Esophagus squamous epithelium (tissue), 5 donors: ENCODE data around the gene CELA3B. TPM values are rescaled to one million over a fixed set of nuclear protein-coding genes. Genes with fewer than 3 reads are reported as not detected.
"Not testable (repeated sequence)": the region's sequence is repeated elsewhere in the genome, so short reads cannot be mapped to it uniquely, and the experiment has no call there.

Experiments
- DNase-seq: peaks from one replicate; lab custom pipeline; 2025; lab: John Stamatoyannopoulos, UW
- H3K27ac ChIP-seq, 4 donors: fragments of 200-600 bp; sonication (generic); one replicate each; pipeline ENCODE4 v1.5.1; 2016 to 2019; ENCODE audit warnings: mild to moderate bottlenecking in 1 of 4
- H3K27me3 ChIP-seq, 4 donors: fragments of 200-600 bp; sonication (generic); 1 replicate in 3 of 4; 2 replicates in 1 of 4; pipeline versions ENCODE4 v1.5.1 to v1.6.0; 2017 to 2021; ENCODE audit warnings: antibody characterized with exemption in 1 of 4
- H3K36me3 ChIP-seq, 3 donors: fragments of 200-600 bp; sonication (generic); one replicate each; pipeline ENCODE4 v1.5.1; 2016 to 2019
- H3K4me1 ChIP-seq, 3 donors: fragments of 200-600 bp; sonication (generic); one replicate each; pipeline ENCODE4 v1.5.1; 2017 to 2019
- H3K4me3 ChIP-seq, 4 donors: fragments of 200-600 bp; sonication (generic); 1 replicate in 3 of 4; 2 replicates in 1 of 4; pipeline ENCODE4 v1.5.1; 2016 to 2019; ENCODE audit warnings: mild to moderate bottlenecking in 2 of 4, moderate library complexity in 1 of 4
- H3K9me3 ChIP-seq, 3 donors: fragments of 200-600 bp; sonication (generic); one replicate each; pipeline ENCODE4 v1.5.1; 2016 to 2019
- POLR2A ChIP-seq, 4 donors: fragments of 450-650 bp; IDR thresholded peaks; one replicate each; pipeline ENCODE4 v1.6.1; 2017; ENCODE audit warnings: antibody characterized with exemption in 4 of 4, mild to moderate bottlenecking in 4 of 4, moderate library complexity in 3 of 4
- WGBS, 2 donors: methylation state at CpG; one replicate each; pipeline ENCODE4 v1.1.5; 2018; 5-methylcytosine and 5-hydroxymethylcytosine counted together
- intact Hi-C: fragments of 100-400 bp; cut with DNase I; formaldehyde crosslinking; loops from one replicate; pipeline ENCODE4 v1.15.0; 2022
- total RNA-seq, 4 donors: library from RNA; depleted of rRNA; stranded (reverse); fragments of >200 nt; gene quantifications; one replicate each; pipeline ENCODE4 v1.1.0, GENCODE V29; 2016
- TF ChIP-seq, protein P1 (sequence below), 6 experiments: fragments of 450-650 bp in 4 of 6; fragments of 200-600 bp in 2 of 6; sonication (generic) in 2 of 6; IDR thresholded peaks; one replicate each; pipeline ENCODE4 v1.5.1; 2016 to 2019; ENCODE audit warnings: antibody characterized with exemption in 6 of 6, mild to moderate bottlenecking in 4 of 6, moderate library complexity in 4 of 6
- donor health status: DM: yes; HTN: yes; CAD: no.

The CELA3B gene
- total RNA-seq, 4 donors from 2014 or later, result not detected

- intact Hi-C loops, H3K27ac ChIP-seq: not testable (repeated sequence)
Measured at GRCh38 chr1:21996663-21996970, 19.8 kb downstream of the CELA3B start.

GRCh38 chr1:21997891-21998623 lies 21.2 kb downstream of the CELA3B start:
- H3K4me1 ChIP-seq, H3K36me3 ChIP-seq, DNase-seq, H3K27ac ChIP-seq, H3K27me3 ChIP-seq, H3K9me3 ChIP-seq, intact Hi-C loops, H3K4me3 ChIP-seq: not testable (repeated sequence)
- WGBS, 2 donors, result 62 to 74% methylated on average over 6 to 8 of the region's 9 CpGs

More at GRCh38 chr1:21996663-21996970, 19.8 kb downstream of the CELA3B start:
- 70 to 77% methylated on average over 2 to 3 of the region's 3 CpGs for WGBS, 2 donors
- not testable (repeated sequence) for H3K36me3 ChIP-seq, H3K9me3 ChIP-seq, H3K4me3 ChIP-seq, H3K27me3 ChIP-seq, H3K4me1 ChIP-seq, DNase-seq

- DNase-seq, H3K4me1 ChIP-seq, H3K4me3 ChIP-seq, H3K27me3 ChIP-seq, H3K36me3 ChIP-seq, H3K9me3 ChIP-seq, H3K27ac ChIP-seq, intact Hi-C loops: not testable (repeated sequence)
- 76 to 78% methylated on average over 5 to 7 of the region's 15 CpGs for WGBS, 2 donors
Measured at GRCh38 chr1:21998624-21999294, 21.9 kb downstream of the CELA3B start.

DNA sequence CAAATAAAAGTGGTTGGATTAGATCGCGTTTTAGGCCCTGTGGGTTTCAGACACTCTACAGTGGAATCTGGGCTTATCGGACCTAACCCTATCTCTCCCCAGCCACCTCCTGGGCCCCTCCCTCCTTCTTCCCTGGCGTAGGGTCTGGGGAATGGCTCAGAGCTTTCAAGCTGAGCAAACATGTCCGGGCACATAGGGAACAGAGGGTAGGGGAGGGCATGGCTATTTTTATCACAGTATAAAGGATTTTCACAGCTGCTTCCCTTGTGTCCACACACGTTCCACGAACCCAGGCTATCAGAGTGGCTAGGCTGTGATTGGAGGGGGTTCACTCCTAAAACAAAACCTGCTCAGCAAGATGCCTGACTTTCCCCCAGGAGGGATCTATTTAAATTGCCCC lies 22.8 kb downstream of the CELA3B start:
- intact Hi-C loops, result not testable (repeated sequence)
- 39 to 49% methylated on average over 5 of the region's 7 CpGs for WGBS, 2 donors

GRCh38 chr1:22001409-22001808 lies 24.6 kb downstream of the CELA3B start, which contains the start of gene CELA3A:
CELA3A (plus strand) TSS chr1:22001657; CDS start chr1:22001675, 18 bp downstream.
- WGBS, 2 donors, result 72% methylated on average over 5 of the region's 5 CpGs; no CpG with 5 or more reads in 1 of the 2 donors
- no peak for DNase-seq

More for the DNA sequence above, 22.8 kb downstream of the CELA3B start:
- DNase-seq, H3K27ac ChIP-seq, H3K4me3 ChIP-seq, H3K27me3 ChIP-seq, H3K36me3 ChIP-seq, H3K4me1 ChIP-seq, H3K9me3 ChIP-seq: not testable (repeated sequence)

DNA sequence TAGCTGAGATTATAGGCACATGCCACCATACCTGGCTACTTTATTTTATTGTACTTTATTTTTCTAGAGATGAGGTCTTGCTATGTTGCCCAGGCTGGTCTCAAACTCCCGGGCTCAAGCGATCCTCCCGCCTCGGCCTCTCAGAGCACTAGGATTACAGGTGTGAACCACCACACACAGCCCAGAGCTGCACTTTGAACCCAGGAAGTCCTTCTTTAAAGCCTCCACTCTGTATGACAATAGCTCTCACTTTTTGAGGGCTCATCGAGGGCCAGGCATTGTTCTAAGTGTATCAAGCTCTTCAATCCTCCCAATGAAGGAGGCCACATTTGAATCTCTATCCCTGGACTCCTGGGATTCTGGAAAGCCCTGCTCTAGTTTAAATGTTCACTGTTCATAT lies 25.6 kb downstream of the CELA3B start:
- H3K27me3 ChIP-seq, H3K27ac ChIP-seq, H3K4me1 ChIP-seq, intact Hi-C loops, H3K9me3 ChIP-seq, H3K4me3 ChIP-seq, DNase-seq, H3K36me3 ChIP-seq: not testable (repeated sequence)
- WGBS, 2 donors, result 14 to 67% methylated on average over 1 of the region's 5 CpGs

More at GRCh38 chr1:22001409-22001808, 24.6 kb downstream of the CELA3B start, which contains the start of gene CELA3A:
- intact Hi-C loops, result no loop called here
- Histone ChIP-seq H3K36me3 (no peaks in the 10 kb centered on the region), H3K4me1 (peaks cover 0 to 7% (median 0%) of the 10 kb centered on the region in 3 donors), H3K9me3 (no peaks in the 10 kb centered on the region), H3K4me3 (no peak within 1 kb of the TSS), H3K27ac (no peak within 1 kb of the TSS), H3K27me3 (no peaks in the 10 kb centered on the region)
- TF ChIP-seq POLR2A (IDR thresholded peaks at IDR 0.05), result no peak
- TF ChIP-seq, protein P1, sequence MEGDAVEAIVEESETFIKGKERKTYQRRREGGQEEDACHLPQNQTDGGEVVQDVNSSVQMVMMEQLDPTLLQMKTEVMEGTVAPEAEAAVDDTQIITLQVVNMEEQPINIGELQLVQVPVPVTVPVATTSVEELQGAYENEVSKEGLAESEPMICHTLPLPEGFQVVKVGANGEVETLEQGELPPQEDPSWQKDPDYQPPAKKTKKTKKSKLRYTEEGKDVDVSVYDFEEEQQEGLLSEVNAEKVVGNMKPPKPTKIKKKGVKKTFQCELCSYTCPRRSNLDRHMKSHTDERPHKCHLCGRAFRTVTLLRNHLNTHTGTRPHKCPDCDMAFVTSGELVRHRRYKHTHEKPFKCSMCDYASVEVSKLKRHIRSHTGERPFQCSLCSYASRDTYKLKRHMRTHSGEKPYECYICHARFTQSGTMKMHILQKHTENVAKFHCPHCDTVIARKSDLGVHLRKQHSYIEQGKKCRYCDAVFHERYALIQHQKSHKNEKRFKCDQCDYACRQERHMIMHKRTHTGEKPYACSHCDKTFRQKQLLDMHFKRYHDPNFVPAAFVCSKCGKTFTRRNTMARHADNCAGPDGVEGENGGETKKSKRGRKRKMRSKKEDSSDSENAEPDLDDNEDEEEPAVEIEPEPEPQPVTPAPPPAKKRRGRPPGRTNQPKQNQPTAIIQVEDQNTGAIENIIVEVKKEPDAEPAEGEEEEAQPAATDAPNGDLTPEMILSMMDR (IDR thresholded peaks at IDR 0.05), result no peak

GRCh38 chr1:22002875-22003274 lies 26.1 kb downstream of the CELA3B start:
- H3K4me3 ChIP-seq, H3K27me3 ChIP-seq, H3K27ac ChIP-seq, H3K36me3 ChIP-seq, H3K4me1 ChIP-seq, intact Hi-C loops, DNase-seq, H3K9me3 ChIP-seq: not testable (repeated sequence)
- WGBS, 2 donors, result 76 to 85% methylated on average over 4 to 8 of the region's 8 CpGs

DNA sequence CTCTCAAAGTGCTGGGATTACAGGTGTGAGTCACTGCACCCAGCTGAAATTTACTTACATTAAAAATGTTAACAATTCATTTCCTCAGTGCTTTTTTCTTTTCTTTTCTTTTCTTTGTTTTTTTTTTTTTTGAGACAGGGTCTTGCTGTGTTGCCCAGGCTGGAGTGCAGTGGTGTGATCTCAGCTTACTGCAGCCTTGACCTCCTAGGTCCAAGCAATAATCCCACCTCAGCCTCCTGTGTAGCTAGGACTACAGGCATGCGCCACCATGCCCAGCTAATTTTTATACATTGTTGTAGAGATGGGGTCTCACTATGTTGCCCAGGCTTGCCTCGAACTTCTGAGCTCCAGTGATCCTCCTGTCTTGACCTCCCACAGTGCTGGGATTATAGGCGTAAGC lies 27.1 kb downstream of the CELA3B start:
- intact Hi-C loops, H3K9me3 ChIP-seq, H3K27me3 ChIP-seq, DNase-seq, H3K4me1 ChIP-seq, H3K4me3 ChIP-seq, H3K27ac ChIP-seq, H3K36me3 ChIP-seq: not testable (repeated sequence)
- 100% methylated on average over 1 of the region's 3 CpGs; no CpG with 5 or more reads in 1 of the 2 donors for WGBS, 2 donors
